NCI-H1694 treated with DMSO at 0.1 percent for 48 hours (cell line): ENCODE measurements around the gene AOAH.

Experiments
- DNase-seq: peaks from one replicate; lab custom pipeline; 2025; lab: John Stamatoyannopoulos, UW

Gene AOAH

GRCh38 chr7:36629351-36629750, 94.9 kb downstream of the AOAH start:
- DNase-seq = no peak

DNA sequence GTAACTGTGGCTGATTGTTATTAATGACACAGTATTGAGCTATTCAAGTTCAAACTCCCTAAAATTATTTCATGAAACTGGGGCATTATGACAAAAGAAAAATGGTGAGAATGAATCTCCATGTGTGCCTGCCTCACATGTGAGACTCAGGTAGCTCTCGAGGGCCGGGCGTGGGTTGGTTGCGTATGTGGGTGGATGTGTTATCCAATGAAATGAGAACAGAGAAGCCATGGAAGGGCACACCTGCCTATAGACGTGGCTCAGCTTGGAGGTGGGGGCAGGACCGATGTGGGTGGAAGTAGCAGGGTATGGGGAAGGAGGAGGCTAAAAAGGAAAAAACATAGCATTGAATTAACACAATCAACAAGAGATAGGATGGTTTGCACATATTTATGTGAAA, 96.5 kb downstream of the AOAH start:
- no peak for DNase-seq

DNA sequence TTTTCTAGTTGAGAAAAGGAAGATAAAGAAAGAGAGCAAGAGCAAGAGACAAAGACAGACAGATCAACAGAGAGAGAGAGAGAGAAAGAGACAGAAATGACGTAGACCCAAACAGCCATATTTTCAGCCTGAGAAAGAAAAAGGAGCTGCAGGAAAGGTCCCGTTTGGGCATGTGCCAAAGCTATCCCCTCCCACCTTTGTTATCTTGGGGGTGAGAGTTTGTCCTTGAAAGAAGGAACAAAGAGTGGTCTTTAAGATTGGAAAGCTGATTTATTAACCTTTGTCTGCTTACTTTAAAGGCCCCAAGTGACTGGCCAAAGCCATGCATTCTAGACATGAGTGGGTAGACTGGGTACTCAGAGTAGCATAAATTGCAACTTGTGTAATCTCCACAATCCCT, 98.2 kb downstream of the AOAH start:
- no peak for DNase-seq

DNA sequence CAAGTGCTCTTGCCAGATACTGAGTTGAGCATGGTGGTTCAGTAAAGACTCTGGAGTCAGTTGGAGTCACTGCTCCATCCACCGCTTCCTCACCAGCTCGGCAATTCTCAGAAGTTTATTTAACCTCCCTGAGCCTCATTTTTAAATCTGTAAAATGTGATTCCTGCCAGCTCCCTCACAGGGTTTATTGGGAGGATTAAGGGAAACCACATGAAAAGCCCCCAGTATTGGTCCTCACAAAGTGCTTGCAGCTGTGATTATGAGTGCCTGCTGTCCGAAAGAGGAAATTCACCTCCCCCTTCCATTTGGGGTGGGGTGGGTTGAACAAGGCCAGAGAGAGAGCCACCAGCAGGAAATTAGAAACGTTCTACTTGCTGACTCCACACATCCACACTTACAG, 99.0 kb downstream of the AOAH start:
- no peak for DNase-seq

- no peak for DNase-seq
Measured at GRCh38 chr7:36623247-36623646, 101.0 kb downstream of the AOAH start.

DNA sequence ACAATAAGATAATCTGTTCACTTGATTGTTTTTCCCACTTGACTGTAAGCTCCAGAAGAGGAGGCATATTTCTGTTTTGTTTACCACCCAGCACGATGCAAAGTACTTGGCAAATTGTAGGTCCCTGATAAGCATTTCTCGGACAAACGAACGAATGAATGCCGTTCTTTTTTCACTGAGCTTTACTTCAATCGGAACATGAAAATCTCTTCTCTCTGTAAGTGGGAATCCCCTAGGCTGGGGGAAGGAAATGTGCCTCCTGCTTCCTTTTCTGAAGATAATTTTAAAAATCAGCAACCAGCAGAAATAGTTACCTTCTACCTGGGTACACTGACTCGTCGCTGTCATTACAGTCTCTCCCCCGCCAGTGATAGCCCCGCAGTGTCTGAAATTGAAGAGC, 102.9 kb downstream of the AOAH start:
- no peak for DNase-seq

- DNase-seq = no peak
Measured at GRCh38 chr7:36620166-36620708, 104.1 kb downstream of the AOAH start.

GRCh38 chr7:36617408-36617807, 106.9 kb downstream of the AOAH start:
- DNase-seq = peak; percentile 40

GRCh38 chr7:36615852-36616540, 108.3 kb downstream of the AOAH start:
- DNase-seq = no peak

- DNase-seq = no peak
Measured at GRCh38 chr7:36614959-36615358, 109.3 kb downstream of the AOAH start.

DNA sequence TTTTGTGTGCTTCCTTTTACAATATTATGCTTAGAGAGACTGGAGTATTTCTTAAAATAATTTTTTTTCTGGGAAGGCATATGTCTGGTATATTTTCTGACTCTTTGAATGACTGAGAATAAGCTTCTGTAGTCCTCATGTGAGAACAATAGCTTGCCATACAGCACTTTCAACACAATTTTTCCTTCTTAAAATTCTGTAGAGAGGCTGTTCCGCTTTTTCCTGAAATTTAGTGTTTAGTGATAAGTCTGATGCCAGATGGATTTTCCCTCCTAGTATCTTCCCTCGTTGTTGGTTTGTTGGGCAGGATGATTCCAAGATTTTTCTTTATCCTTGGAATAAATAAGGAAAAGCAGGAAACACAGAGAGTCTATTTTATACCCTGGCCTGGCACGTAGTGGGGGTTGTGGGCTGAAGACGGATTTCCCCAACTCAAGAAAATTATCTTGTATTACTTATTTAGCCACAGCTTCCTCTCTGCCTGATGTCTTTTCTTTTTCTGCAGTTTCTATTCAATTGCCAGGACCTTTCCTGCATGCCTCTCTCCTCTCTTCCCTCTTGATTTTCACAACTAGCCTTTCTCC, 111.2 kb downstream of the AOAH start:
- DNase-seq = no peak

DNA sequence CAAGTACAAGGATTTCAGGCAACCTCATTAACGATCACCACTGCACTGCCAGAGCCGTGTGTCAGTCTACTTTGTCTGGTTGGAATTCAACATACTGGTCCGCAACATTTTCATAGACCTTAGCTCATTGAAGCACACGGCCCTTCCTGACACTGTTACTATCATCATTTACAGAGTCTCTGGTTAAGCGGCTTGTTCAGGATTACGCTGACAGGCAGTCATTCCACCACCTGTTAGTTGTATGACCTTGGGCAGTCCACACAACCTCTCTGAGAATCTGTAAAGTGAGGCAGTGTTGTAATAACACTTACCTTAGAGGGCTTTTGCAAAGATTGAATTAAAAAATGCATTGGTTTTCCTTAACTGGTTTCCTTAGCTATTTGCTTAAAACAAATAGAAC, 112.6 kb downstream of the AOAH start:
- DNase-seq = no peak

DNA sequence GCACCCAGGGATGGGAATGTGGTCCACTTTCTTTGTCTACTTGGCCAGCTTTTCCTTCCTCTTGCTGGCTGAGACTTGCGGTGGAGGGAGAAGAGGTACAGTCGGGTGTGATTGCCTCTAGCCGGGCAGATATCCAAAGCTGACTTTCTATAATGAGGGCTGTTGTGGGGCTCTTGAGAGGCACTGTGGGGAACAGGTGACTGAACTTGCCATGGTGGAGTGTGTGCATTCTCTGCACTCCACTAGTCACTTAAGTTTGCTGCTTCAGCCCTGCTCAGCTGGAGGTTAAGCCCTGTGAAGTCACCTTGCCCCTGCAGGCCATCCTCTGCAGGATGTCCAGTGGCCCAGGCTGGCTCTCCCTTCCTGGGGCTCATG, 116.6 kb downstream of the AOAH start:
- DNase-seq = no peak

GRCh38 chr7:36606976-36607720, 117.1 kb downstream of the AOAH start:
- peak; percentile 63 for DNase-seq

GRCh38 chr7:36606153-36606975, 117.9 kb downstream of the AOAH start:
- peak; percentile 66 for DNase-seq

GRCh38 chr7:36605261-36606051, 118.8 kb downstream of the AOAH start:
- peak; percentile 39 for DNase-seq

DNA sequence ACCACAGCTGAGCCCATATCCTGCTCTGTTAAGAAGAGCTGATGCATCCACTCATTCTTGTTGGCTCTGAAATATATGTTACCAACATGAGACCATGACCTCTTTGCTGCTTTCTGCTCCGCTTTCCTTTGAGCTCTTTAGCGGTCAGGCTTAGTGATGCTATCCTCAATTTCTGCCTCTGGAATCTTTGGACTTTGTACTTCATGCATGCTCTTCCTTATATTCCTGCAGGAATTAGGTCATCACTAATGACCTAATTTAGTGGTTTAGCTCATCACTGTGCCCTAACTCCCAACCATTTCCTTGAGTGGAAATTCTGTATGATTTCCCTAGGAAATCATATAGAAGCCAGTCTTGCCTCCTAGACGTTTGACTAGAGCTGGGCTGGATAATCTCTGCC, 119.5 kb downstream of the AOAH start:
- no peak for DNase-seq

DNA sequence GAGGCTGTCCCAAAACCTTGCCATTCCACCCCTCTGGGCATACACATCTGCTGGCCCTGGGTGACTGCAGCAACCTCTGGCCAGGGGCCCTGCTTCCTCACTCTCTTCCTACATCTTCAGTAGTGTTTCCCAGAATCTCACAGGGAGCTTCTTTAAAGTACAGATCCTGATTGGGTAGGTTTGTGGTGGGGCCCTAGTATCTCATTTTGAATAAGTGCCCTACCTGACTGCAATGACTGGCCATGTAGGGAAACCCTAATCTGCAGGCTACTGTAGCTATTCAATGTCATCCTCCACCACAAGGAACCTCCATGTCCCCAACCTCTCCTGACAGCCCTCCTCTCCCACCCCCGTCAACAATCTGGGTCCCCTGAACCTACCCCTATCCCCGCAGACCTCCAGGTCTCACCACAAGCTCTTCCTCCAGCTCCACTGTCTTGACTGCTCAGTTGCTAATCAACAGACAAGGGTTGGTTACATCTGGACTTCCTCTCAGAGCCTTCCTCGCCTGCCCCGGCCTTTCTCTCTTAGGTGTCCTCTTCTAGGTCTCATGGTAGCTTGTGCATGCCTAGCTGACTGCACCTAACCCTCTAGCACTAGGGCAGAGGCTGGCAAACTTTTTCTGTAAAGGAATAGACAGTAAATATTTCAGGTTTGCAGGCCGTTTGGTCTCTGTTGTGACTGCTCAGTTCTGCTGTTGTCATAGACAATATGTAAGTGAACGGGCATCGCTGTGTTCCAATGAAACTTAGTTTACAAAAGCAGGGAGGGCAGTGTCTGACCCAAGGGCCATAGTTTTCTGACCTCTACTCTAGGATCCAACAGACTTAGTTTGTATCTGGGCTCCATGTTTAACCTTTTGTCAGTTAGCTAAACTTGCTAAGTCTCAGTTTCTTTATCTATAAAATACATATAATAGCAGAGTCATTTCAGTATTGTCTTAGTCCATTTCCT, 121.1 kb downstream of the AOAH start:
- no peak for DNase-seq

GRCh38 chr7:36602511-36602910, 121.8 kb downstream of the AOAH start:
- DNase-seq = no peak

- DNase-seq = no peak
Measured at GRCh38 chr7:36601601-36602000, 122.7 kb downstream of the AOAH start.
